HG03103 (cell line): ENCODE results near the gene CMC1.

Experiments used
- ATAC-seq: cut with Tn5 transposase; IDR thresholded peaks from one replicate; pipeline ENCODE4 v1.9.1; 2021; ENCODE audit warnings: low read depth; ENCODE audit not compliant: unreplicated experiment

CMC1 gene

GRCh38 chr3:28295898-28296490 is 54.6 kb downstream of the CMC1 start:
- ATAC-seq = no peak

- no peak for ATAC-seq
Measured at GRCh38 chr3:28299705-28300104, 58.3 kb downstream of the CMC1 start.

- no peak for ATAC-seq
Measured at GRCh38 chr3:28300345-28300962, 59.0 kb downstream of the CMC1 start.

GRCh38 chr3:28301688-28302087 is 60.3 kb downstream of the CMC1 start:
- no peak for ATAC-seq

- ATAC-seq = no peak
Measured at GRCh38 chr3:28308196-28308595, 66.8 kb downstream of the CMC1 start.

GRCh38 chr3:28315711-28316110 is 74.3 kb downstream of the CMC1 start:
- no peak for ATAC-seq

- ATAC-seq = no peak
Measured at GRCh38 chr3:28316226-28316625, 74.8 kb downstream of the CMC1 start.

- ATAC-seq = peak; percentile 89
Measured at GRCh38 chr3:28317438-28318022, 76.1 kb downstream of the CMC1 start.

DNA sequence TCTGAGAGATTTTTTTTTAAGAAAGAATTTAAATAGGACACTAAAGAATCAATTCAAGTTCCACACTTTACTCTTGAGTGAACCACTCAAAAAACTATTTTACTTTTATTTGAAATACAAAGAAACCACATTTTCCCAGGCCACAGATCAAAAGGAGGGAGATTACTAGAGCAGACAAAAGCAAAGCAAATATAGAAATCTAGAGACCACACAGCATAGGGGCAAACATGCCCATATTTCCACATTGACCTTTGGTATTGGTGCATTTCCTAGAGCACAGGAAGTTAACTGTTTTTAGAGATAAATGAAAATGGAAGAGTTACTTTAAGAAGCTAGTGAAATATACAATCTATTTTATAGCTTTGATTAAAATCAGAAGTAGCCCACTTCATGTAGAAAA is 79.6 kb downstream of the CMC1 start:
- no peak for ATAC-seq

DNA sequence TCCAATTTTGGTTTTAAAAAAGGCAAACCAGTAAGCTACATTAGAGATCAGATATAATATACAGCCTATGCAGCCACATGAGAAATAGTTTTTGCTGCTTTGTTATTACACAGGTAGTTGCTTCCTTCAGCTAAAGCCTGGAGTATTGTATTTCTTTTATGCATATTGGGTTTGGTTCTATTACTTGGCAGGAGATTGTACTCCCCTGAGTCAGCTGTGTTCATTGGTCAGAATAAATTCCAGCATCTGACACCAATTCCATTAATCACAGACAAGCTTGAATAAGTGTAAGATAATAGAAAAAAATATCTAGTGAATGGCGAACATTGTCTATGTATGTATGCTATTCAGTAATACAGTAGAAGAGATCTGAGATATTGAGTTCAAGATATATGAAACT is 81.0 kb downstream of the CMC1 start:
- ATAC-seq = no peak

DNA sequence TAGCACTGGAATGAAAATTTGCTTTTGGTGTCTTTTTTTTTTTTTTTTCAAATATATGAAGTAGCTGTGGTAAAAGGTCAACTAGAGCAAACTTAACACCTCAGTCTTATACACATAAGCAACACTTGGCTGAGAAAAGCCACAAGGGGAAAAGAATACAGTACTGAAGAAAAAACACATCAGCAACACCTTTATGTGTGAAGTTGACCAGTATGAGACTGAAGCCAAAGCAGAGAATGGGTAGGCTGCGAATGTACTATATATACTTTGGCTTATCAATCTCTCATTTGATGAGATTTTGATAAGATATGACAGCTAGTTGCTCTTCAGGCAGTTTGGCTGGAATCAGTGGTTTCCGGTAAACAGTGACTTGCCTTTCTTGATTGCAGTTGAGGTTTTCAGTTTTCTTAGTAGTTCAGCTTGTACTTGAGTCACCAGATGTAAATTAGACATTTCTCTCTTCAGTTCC is 85.1 kb downstream of the CMC1 start:
- ATAC-seq = peak; percentile 77

- no peak for ATAC-seq
Measured at GRCh38 chr3:28328188-28329151, 87.1 kb downstream of the CMC1 start.

DNA sequence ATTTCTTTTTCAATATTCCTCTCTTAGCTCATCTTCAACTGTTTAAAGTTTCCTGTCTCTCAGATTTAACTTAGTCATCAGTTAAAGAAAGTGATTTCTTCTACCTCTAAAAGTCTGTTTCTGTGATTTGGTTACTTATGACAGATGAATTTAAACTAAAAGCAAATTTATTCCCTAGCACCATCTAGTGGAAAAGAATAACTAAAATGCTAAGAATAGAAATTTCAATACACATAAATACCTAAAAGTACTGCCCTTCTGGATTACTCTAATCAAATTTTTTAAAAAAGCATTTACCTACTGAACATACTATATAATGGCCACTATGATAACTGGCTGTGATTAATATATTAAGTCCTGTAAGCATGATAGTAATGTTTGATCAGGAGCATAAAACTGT is 93.1 kb downstream of the CMC1 start:
- ATAC-seq = no peak

DNA sequence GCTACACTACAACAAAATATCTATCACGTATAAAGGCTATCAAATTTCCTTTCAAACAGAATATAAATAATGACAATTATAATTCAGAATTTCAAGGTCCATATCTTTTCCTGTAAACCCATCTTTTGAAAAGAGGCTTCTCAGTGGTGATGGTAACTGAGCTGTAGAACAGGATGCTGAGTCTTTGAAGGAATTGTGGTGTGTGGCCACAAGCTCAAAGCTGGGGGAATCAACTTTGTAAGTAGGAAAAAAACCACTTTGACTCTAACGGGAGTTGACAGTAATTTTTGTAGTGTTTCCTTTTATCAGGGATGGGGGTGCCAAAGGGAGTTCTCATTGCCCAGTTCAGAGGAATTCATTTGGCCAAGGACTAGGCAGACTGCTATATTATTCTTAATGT is 93.8 kb downstream of the CMC1 start:
- ATAC-seq = no peak

GRCh38 chr3:28337230-28337629 is 95.8 kb downstream of the CMC1 start:
- ATAC-seq = no peak

- no peak for ATAC-seq
Measured at GRCh38 chr3:28343144-28343543, 101.7 kb downstream of the CMC1 start.

DNA sequence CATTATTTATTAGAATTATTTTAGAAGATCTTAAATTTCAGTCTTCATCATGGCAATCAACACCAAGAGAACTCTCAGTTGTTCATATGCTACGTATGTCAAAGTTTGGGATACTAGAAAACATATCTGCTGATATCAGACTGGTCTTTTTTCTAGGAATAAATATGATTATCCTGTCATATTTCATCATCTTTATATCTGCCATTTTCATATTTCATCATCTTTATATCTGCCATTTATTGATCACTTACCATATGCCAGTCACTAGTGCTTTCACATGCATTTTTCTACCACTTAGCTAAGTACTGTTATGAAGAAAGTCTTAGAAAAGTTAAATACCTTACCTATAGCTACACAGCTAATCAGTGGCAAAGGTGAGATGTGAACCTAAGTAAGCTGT is 104.3 kb downstream of the CMC1 start:
- no peak for ATAC-seq

- ATAC-seq = no peak
Measured at GRCh38 chr3:28347374-28348264, 106.2 kb downstream of the CMC1 start.

GRCh38 chr3:28348265-28348628 is 106.8 kb downstream of the CMC1 start:
- ATAC-seq = no peak
